ENCODE data around the gene FXYD7.
"Not testable (repeated sequence)": the region's sequence is repeated elsewhere in the genome, so short reads cannot be mapped to it uniquely, and the experiment has no call there.

FXYD7 gene

DNA sequence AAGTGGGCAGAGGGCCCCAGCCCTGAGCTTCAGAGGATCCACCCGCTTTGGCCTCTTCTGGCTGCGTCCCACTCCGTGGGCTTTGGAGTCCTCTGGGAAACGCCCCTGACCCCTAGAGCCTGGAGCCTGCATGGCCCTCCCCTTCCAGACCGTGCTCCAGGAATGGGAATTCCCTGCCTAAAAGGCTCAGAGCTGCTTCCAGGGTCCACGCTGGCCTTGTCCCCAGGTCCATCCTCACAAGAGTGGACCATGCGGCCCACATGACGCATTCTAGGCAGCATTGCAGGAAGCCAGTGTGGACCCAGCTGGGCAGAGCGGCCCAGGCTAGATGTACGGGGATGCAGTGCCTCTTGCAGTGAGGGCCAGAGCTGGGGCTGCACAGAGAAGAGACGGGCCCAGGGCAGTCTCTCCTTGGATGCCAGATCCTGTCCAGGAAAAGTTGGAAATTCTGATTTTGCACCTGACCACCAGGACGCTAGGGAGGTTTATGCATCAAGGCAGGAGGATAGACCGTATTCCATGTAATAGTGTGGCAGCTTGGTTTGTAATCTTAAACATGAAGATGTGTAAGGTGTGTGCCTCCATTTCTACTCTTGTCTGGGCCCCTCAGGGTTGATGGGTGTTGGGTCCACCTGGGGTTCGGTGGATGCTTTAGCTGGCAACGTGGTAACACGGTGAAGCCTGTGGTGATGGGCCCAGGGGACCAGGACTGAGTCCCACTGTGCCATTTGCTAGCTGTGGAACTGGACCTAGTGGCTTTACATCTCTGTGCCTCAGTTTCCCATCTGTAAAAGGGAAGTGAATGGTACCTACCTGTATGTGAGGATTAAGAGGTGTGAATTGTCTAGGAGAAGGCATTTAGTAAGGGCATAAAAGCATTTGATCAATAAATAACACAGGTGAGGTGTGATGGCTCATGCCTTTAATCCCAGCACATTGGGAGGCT, 42.2 kb upstream of the FXYD7 start:
- Histone ChIP-seq H3K4me2 (no peak overlapping the region), H3K9ac (no peak overlapping the region), H3K4me3 (no peak overlapping the region), H4K20me1 (no peaks in the 10 kb centered on the region), H3K27ac (no peak overlapping the region), H3K36me3 (no peaks in the 10 kb centered on the region), H3K27me3 (no peaks in the 10 kb centered on the region), H3K9me3 (peaks cover 1% of the 10 kb centered on the region; the same call in 1 of the 2 replicates), H3K4me1 (peaks cover 26% of the 10 kb centered on the region)
- TF ChIP-seq Cebpa-rat (IDR thresholded peaks at IDR 0.05) = no peak

DNA sequence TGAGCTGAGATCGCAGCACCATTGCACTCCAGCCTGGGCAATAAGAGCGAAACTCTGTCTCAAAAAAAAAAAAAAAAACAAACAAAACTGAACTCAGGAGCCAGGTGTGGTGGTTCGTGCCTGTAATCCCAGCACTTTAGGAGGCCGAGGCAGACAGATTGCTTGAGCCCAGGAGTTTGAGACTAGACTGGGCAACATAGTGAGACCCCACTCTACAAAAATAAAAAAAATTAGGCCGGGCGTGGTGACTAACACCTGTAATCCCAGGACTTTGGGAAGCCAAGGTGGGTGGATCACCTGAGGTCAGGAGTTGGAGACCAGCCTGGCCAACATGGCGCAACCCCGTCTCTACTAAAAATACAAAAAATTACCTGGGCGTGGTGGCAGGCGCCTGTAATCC, 41.1 kb upstream of the FXYD7 start:
- not testable (repeated sequence) for H3K9ac ChIP-seq, H3K27me3 ChIP-seq, H3K9me3 ChIP-seq, H3K4me2 ChIP-seq, H3K4me3 ChIP-seq, H3K27ac ChIP-seq, H3K36me3 ChIP-seq, H4K20me1 ChIP-seq
- peaks cover 22% of the 10 kb centered on the region for H3K4me1 ChIP-seq

DNA sequence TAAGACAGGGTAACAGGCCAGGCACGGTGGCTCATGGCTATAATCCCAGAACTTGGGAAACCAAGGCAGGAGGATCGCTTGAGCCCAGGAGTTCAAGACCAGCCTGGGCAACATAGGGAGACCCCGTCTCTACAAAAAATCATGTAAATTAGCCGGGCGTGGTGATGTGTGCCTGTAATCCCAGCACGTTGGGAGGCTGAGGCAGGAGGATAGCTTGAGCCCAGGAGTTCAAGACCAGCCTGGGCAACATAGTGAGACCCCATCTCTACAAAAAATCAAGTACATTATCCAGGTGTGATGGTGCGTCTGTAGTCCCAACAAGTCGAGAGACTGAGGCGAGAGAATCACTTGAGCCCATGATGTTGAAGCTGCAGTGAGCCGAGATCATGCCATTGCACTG, 39.4 kb upstream of the FXYD7 start:
- H3K27ac ChIP-seq, H3K4me3 ChIP-seq, H4K20me1 ChIP-seq, H3K4me2 ChIP-seq, H3K9me3 ChIP-seq, H3K36me3 ChIP-seq, H3K27me3 ChIP-seq, H3K9ac ChIP-seq: not testable (repeated sequence)
- peaks cover 19% of the 10 kb centered on the region for H3K4me1 ChIP-seq

DNA sequence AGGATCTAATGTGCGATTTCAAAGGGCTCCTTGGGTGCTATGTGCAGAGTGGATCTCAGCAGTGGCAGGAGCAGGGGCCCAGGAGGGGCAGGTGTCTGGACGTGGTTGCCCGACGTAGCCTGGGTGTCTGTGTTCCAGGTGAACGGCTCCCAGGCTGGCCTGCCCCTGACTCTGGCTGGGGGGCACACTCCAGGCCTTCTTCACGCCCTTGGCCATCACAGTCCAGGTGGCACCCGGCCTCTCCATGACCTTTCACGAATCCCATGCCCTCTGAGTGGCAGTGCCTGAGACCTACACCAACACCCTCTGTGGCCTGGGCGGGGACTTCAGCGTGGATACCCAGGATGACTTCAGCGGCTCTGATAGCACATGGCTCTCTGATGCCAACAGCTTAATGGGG, 38.7 kb upstream of the FXYD7 start:
- no peak overlapping the region for H3K27ac ChIP-seq
- H3K27me3 ChIP-seq = no peaks in the 10 kb centered on the region
- peaks cover 11% of the 10 kb centered on the region for H3K4me1 ChIP-seq
- no peaks in the 10 kb centered on the region for H3K36me3 ChIP-seq
- no peak overlapping the region for H3K4me2 ChIP-seq
- no peak overlapping the region for H3K4me3 ChIP-seq
- no peak overlapping the region for H3K9ac ChIP-seq
- TF ChIP-seq Cebpa-rat (IDR thresholded peaks at IDR 0.05) = no peak
- no peaks in the 10 kb centered on the region for H4K20me1 ChIP-seq
- peaks cover 8% of the 10 kb centered on the region; the same call in 1 of the 2 replicates for H3K9me3 ChIP-seq

DNA sequence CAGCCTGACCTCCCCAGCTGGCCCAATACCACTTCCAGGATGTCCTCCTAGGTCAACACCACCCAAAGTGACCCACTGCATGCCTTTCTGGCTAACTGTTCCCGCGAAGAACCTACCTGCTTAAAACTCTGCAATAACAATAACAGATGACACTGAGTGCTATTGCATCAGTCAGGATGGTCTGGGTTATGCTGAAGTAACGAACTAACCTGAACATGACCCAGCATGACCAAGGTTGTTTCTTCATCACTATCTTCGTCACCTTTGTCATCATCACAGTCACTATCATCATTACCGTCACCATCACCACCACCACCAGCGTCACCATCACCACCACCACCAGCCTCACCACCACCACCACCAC, 38.0 kb upstream of the FXYD7 start:
- Histone ChIP-seq H3K4me3 (no peak overlapping the region), H3K27me3 (no peaks in the 10 kb centered on the region), H3K36me3 (no peaks in the 10 kb centered on the region), H3K9me3 (peaks cover 8% of the 10 kb centered on the region; the same call in 1 of the 2 replicates), H3K4me2 (no peak overlapping the region), H4K20me1 (no peaks in the 10 kb centered on the region), H3K4me1 (peaks cover 5% of the 10 kb centered on the region; the same call in 1 of the 2 replicates), H3K27ac (no peak overlapping the region), H3K9ac (no peak overlapping the region)
- TF ChIP-seq Cebpa-rat (IDR thresholded peaks at IDR 0.05) = no peak

DNA sequence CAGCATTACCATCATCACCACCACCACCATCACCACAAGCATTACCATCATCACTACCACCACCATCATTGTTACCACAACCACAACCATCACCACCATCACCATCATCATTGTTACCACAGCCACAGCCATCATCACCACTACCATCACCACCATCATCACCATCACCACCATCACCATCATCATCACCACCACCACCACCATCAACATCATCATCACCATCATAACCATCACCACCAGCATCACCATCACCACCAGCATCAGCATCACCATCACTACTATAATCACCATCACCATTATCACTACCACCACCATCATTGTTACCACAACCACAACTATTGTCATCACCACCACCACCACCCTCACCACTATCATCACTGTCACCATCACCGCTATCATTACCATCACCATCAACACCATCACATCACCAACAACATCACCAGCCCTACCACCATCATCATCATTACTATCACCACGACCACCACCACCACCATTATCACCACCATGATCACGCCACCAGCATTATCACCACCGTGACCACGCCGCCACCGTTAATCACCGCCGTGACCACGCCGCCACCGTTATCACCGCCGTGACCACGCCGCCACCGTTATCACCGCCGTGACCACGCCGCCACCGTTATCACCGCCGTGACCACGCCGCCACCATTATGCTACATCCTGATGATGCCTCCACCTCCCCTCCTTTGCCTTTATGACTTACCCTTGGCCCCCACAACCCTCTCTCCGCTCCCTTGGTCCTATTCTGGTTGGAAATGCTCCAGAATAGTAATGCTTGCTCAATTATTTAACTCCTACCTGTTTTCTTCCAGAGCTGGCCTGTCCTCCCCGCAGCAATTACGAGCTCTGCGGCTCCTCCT, 37.4 kb upstream of the FXYD7 start:
- H3K27me3 ChIP-seq = no peaks in the 10 kb centered on the region
- no peaks in the 10 kb centered on the region for H4K20me1 ChIP-seq
- H3K4me3 ChIP-seq = no peak overlapping the region
- no peak overlapping the region for H3K9ac ChIP-seq
- no peaks in the 10 kb centered on the region for H3K36me3 ChIP-seq
- H3K4me1 ChIP-seq = peaks cover 5% of the 10 kb centered on the region; the same call in 1 of the 2 replicates
- no peak overlapping the region for H3K4me2 ChIP-seq
- H3K9me3 ChIP-seq = peaks cover 8% of the 10 kb centered on the region; the same call in 1 of the 2 replicates
- no peak overlapping the region for H3K27ac ChIP-seq
- TF ChIP-seq Cebpa-rat (IDR thresholded peaks at IDR 0.05) = no peak

DNA sequence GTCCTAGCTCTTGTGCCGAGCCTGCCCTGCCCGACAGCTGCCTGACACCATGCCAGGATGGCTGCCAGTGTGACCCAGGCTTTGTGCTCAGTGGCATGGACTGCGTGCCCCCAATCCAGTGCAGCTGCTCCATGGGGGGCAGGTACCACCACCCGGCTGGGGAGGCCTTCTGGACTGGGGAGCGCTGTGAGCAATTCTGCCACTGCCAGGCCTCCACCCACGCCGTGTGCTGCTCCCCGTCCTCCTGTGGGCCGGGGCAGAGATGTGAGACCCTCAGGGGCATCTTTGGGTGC, 36.8 kb upstream of the FXYD7 start:
- Histone ChIP-seq H3K4me1 (peaks cover 5% of the 10 kb centered on the region; the same call in 1 of the 2 replicates), H3K9ac (no peak overlapping the region), H3K4me2 (no peak overlapping the region), H3K9me3 (peaks cover 8% of the 10 kb centered on the region; the same call in 1 of the 2 replicates), H3K4me3 (no peak overlapping the region), H3K27me3 (no peaks in the 10 kb centered on the region), H3K36me3 (no peaks in the 10 kb centered on the region), H3K27ac (no peak overlapping the region), H4K20me1 (no peaks in the 10 kb centered on the region)
- TF ChIP-seq Cebpa-rat (IDR thresholded peaks at IDR 0.05) = no peak

DNA sequence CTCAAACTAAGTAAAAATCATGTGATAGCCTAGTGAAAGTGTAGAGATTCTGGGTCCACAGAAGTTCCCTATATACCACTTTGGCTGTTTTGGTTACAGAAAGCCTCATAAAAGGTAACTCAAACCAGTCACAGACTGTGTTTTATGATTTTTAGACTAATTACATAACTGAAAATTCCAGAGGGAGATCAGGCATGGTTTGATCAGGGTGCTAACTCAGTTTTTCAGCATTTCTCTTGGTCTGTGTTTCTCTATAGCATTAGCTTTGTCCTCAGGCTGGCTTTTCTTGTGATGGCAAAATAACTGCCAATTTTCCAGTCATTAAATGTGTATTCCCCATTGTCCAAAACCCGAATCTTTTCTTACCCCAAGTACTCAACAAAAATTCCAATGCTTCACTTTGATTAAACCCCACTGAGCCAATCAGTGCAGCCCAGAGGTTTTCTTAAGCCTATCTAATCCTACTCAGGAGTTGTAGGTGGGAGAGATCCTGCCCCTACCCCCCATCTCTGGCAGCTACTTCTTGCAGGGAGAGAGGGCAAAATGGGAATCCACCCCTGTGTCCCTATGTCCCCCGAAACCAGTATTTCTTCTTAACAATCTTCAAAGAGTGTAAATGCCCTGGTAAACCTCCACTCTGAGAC, 36.0 kb upstream of the FXYD7 start:
- no peak for TF ChIP-seq Cebpa-rat (IDR thresholded peaks at IDR 0.05)
- Histone ChIP-seq H3K4me2 (no peak overlapping the region), H3K27ac (no peak overlapping the region), H3K9me3 (peaks cover 8% of the 10 kb centered on the region; the same call in 1 of the 2 replicates), H4K20me1 (no peaks in the 10 kb centered on the region), H3K9ac (no peak overlapping the region), H3K4me1 (peaks cover 5% of the 10 kb centered on the region; the same call in 1 of the 2 replicates), H3K27me3 (no peaks in the 10 kb centered on the region), H3K4me3 (no peak overlapping the region), H3K36me3 (no peaks in the 10 kb centered on the region)

DNA sequence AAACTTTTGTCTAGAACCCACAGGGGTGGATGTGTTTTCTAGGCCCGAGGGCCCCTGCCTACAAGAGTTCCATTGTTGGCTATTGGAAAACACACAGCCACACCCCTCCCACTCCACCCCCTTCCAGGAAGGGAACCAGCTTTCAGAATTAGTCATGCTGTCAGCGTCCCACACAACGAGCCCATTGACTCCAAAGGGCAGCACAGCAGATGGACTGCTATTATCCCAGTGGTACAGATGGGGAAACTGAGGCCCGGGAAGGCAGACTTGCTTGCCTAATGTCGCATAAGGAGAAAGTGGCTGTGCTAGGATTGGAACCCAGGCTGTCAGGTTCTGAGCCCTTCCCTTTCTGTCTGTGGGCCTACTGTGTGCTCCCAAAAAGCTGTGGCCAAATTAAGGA, 35.5 kb upstream of the FXYD7 start:
- H3K9ac ChIP-seq = no peak overlapping the region
- no peak overlapping the region for H3K4me2 ChIP-seq
- H3K4me1 ChIP-seq = peaks cover 5% of the 10 kb centered on the region; the same call in 1 of the 2 replicates
- no peak overlapping the region for H3K4me3 ChIP-seq
- no peaks in the 10 kb centered on the region for H4K20me1 ChIP-seq
- H3K27me3 ChIP-seq = no peaks in the 10 kb centered on the region
- TF ChIP-seq Cebpa-rat (IDR thresholded peaks at IDR 0.05) = no peak
- no peak overlapping the region for H3K27ac ChIP-seq
- H3K9me3 ChIP-seq = peaks cover 8% of the 10 kb centered on the region; the same call in 1 of the 2 replicates
- H3K36me3 ChIP-seq = no peaks in the 10 kb centered on the region

Data from BLaER1 (cell line).